GM12873 (cell line): ENCODE measurements around the gene TMEM255A.

ENCODE experiments used
- CTCF ChIP-seq: IDR thresholded peaks from 2 replicates; pipeline ENCODE4 v1.5.1; 2012; ENCODE audit warnings: low read depth, mild to moderate bottlenecking, moderate library complexity, low read length, control low read depth; ENCODE audit not compliant: insufficient read depth; ENCODE audit errors: missing control alignments

The TMEM255A gene

GRCh38 chrX:120315776-120316175 lies 4.5 kb upstream of the TMEM255A start:
- no peak for TF ChIP-seq CTCF

GRCh38 chrX:120311727-120312063 lies 434 bp upstream of the TMEM255A start:
- no peak for TF ChIP-seq CTCF

- TF ChIP-seq CTCF = no peak
Observed at GRCh38 chrX:120309873-120310705, 1.2 kb downstream of the TMEM255A start.

- peak; percentile 82 for TF ChIP-seq CTCF
Observed at GRCh38 chrX:120308959-120309872, 2.0 kb downstream of the TMEM255A start.

GRCh38 chrX:120308558-120308957 lies 2.7 kb downstream of the TMEM255A start:
- TF ChIP-seq CTCF = no peak

GRCh38 chrX:120306630-120307029 lies 4.6 kb downstream of the TMEM255A start:
- no peak for TF ChIP-seq CTCF

- TF ChIP-seq CTCF = no peak
Observed at GRCh38 chrX:120305531-120306141, 5.6 kb downstream of the TMEM255A start.
